T-helper 17 cell (primary cell): ENCODE data around the gene PI4K2B. TPM values are rescaled to one million over a fixed set of nuclear protein-coding genes. Genes with fewer than 3 reads are reported as not detected.

ENCODE experiments used
- ATAC-seq: fragments of 150-1000 bp; cut with Tn5 transposase; 2 replicates; pipeline ENCODE4 v1.10.0; 2021; ENCODE audit warnings: mild to moderate bottlenecking, moderate library complexity
- DNase-seq, 3 donors: peaks; one replicate each; pipeline versions ENCODE4 v3.0.0 to v3.0.0-alpha.2; 2020 to 2021
- H3K9me3 ChIP-seq: one replicate; pipeline ENCODE4 v1.7.0; 2013; ENCODE audit warnings: low read length, mild to moderate bottlenecking; ENCODE audit not compliant: control insufficient read depth, poor library complexity, severe bottlenecking
- H3K27ac Mint-ChIP-seq: one replicate; pipeline ENCODE4 v1.8.0; 2022; ENCODE audit warnings: mild to moderate bottlenecking, moderate library complexity, mixed read lengths
- H3K27me3 Mint-ChIP-seq: one replicate; pipeline ENCODE4 v1.8.0; 2022; ENCODE audit warnings: mixed read lengths
- H3K36me3 Mint-ChIP-seq: one replicate; pipeline ENCODE4 v1.8.0; 2022; ENCODE audit warnings: low read depth, mixed read lengths
- H3K4me1 Mint-ChIP-seq: one replicate; pipeline ENCODE4 v1.8.0; 2022; ENCODE audit warnings: mild to moderate bottlenecking, mixed read lengths
- H3K4me3 Mint-ChIP-seq: one replicate; pipeline ENCODE4 v1.8.0; 2022; ENCODE audit warnings: mild to moderate bottlenecking, moderate library complexity, mixed read lengths
- total RNA-seq, 4 donors: library from RNA in 2 of 4; stranded (reverse) in 2 of 4; gene quantifications; one replicate each; pipeline ENCODE4 v1.2.3 and lab custom pipeline; 2022 to 2026

The PI4K2B gene
- total RNA-seq, 2 donors from 2014 or later = 12.6 to 12.8 TPM

GRCh38 chr4:25301471-25301870 is 67.6 kb downstream of the PI4K2B start:
- H3K9me3 ChIP-seq = no peaks in the 10 kb centered on the region
- Mint-ChIP-seq H3K36me3 (peaks cover 2% of the 10 kb centered on the region), H3K4me1 (peaks cover 3% of the 10 kb centered on the region), H3K27ac (no peak overlapping the region), H3K4me3 (no peak overlapping the region), H3K27me3 (peaks cover 24% of the 10 kb centered on the region)
- ATAC-seq (no peak), DNase-seq (no peak)

- H3K36me3 Mint-ChIP-seq = peaks cover 2% of the 10 kb centered on the region
- ATAC-seq (no peak), DNase-seq (no peak)
- peaks cover 35% of the 10 kb centered on the region for H3K27me3 Mint-ChIP-seq
- no peak overlapping the region for H3K27ac Mint-ChIP-seq
- no peaks in the 10 kb centered on the region for H3K9me3 ChIP-seq
- no peak overlapping the region for H3K4me3 Mint-ChIP-seq
- H3K4me1 Mint-ChIP-seq = peaks cover 3% of the 10 kb centered on the region
These were observed 68.8 kb downstream of the PI4K2B start for GRCh38 chr4:25302626-25303025.

- H3K9me3 ChIP-seq = no peaks in the 10 kb centered on the region
- DNase-seq = no peak
- peaks cover 2% of the 10 kb centered on the region for H3K36me3 Mint-ChIP-seq
- H3K4me3 Mint-ChIP-seq = no peak overlapping the region
- no peak overlapping the region for H3K27ac Mint-ChIP-seq
- peaks cover 39% of the 10 kb centered on the region for H3K27me3 Mint-ChIP-seq
- ATAC-seq = no peak
- H3K4me1 Mint-ChIP-seq = peaks cover 2% of the 10 kb centered on the region
These were observed 69.7 kb downstream of the PI4K2B start for GRCh38 chr4:25303578-25303977.

- DNase-seq (no peak), ATAC-seq (no peak)
- Mint-ChIP-seq H3K36me3 (no peaks in the 10 kb centered on the region), H3K27me3 (peaks cover 40% of the 10 kb centered on the region), H3K4me1 (peaks cover 2% of the 10 kb centered on the region), H3K27ac (no peak overlapping the region), H3K4me3 (no peak overlapping the region)
- no peaks in the 10 kb centered on the region for H3K9me3 ChIP-seq
These were observed 72.8 kb downstream of the PI4K2B start for GRCh38 chr4:25306518-25307057.

GRCh38 chr4:25307596-25307995 is 73.8 kb downstream of the PI4K2B start:
- Mint-ChIP-seq H3K36me3 (no peaks in the 10 kb centered on the region), H3K4me1 (peaks cover 7% of the 10 kb centered on the region), H3K4me3 (no peak overlapping the region)

GRCh38 chr4:25308306-25308705 is 74.5 kb downstream of the PI4K2B start:
- Mint-ChIP-seq H3K27ac (no peak overlapping the region), H3K4me3 (no peak overlapping the region), H3K36me3 (no peaks in the 10 kb centered on the region), H3K27me3 (peaks cover 37% of the 10 kb centered on the region), H3K4me1 (peaks cover 9% of the 10 kb centered on the region)
- DNase-seq (no peak), ATAC-seq (no peak)
- H3K9me3 ChIP-seq = no peaks in the 10 kb centered on the region

More at GRCh38 chr4:25307596-25307995, 73.8 kb downstream of the PI4K2B start:
- H3K9me3 ChIP-seq = no peaks in the 10 kb centered on the region
- DNase-seq (no peak), ATAC-seq (no peak)
- Mint-ChIP-seq H3K27ac (no peak overlapping the region), H3K27me3 (peaks cover 40% of the 10 kb centered on the region)

GRCh38 chr4:25308761-25309160 is 74.9 kb downstream of the PI4K2B start:
- no peak overlapping the region for H3K27ac Mint-ChIP-seq
- no peak for DNase-seq
- no peak for ATAC-seq
- H3K4me1 Mint-ChIP-seq = peaks cover 9% of the 10 kb centered on the region
- no peaks in the 10 kb centered on the region for H3K9me3 ChIP-seq
- no peak overlapping the region for H3K4me3 Mint-ChIP-seq
- H3K27me3 Mint-ChIP-seq = peaks cover 35% of the 10 kb centered on the region
- no peaks in the 10 kb centered on the region for H3K36me3 Mint-ChIP-seq

GRCh38 chr4:25310066-25310802 is 76.4 kb downstream of the PI4K2B start:
- Mint-ChIP-seq H3K4me3 (no peak overlapping the region), H3K27ac (no peak overlapping the region)
- no peak for ATAC-seq

GRCh38 chr4:25310803-25311166 is 77.0 kb downstream of the PI4K2B start:
- H3K9me3 ChIP-seq = no peaks in the 10 kb centered on the region
- ATAC-seq = no peak
- Mint-ChIP-seq H3K27ac (no peak overlapping the region), H3K4me3 (no peak overlapping the region), H3K27me3 (peaks cover 30% of the 10 kb centered on the region), H3K36me3 (no peaks in the 10 kb centered on the region), H3K4me1 (peaks cover 9% of the 10 kb centered on the region)
- DNase-seq = no peak

More at GRCh38 chr4:25310066-25310802, 76.4 kb downstream of the PI4K2B start:
- Mint-ChIP-seq H3K36me3 (no peaks in the 10 kb centered on the region), H3K4me1 (peaks cover 9% of the 10 kb centered on the region), H3K27me3 (peaks cover 30% of the 10 kb centered on the region)
- no peaks in the 10 kb centered on the region for H3K9me3 ChIP-seq
- DNase-seq = no peak

- Mint-ChIP-seq H3K4me1 (peaks cover 9% of the 10 kb centered on the region), H3K36me3 (peaks cover 3% of the 10 kb centered on the region), H3K27me3 (peaks cover 18% of the 10 kb centered on the region), H3K4me3 (peak within 1 kb of the TSS; percentile 98), H3K27ac (peak within 1 kb of the TSS; percentile 92)
- no peaks in the 10 kb centered on the region for H3K9me3 ChIP-seq
- ATAC-seq (peak; percentile 99), DNase-seq (peak; percentile 88 to 92 (median 90))
These were observed 78.8 kb downstream of the PI4K2B start, which contains the start of gene ZCCHC4 for GRCh38 chr4:25312496-25313200. Gene ZCCHC4, plus strand, starts transcription at chr4:25312774. Its CDS starts 36 bp downstream, at chr4:25312810.

- Mint-ChIP-seq H3K27ac (peak overlapping the region; percentile 92), H3K36me3 (peaks cover 3% of the 10 kb centered on the region), H3K27me3 (peaks cover 11% of the 10 kb centered on the region), H3K4me1 (peaks cover 7% of the 10 kb centered on the region), H3K4me3 (peak overlapping the region; percentile 98)
- ATAC-seq (no peak), DNase-seq (no peak)
- no peaks in the 10 kb centered on the region for H3K9me3 ChIP-seq
These were observed 79.5 kb downstream of the PI4K2B start for GRCh38 chr4:25313201-25313895.

- H3K9me3 ChIP-seq = no peaks in the 10 kb centered on the region
- no peak overlapping the region for H3K4me3 Mint-ChIP-seq
- ATAC-seq (no peak), DNase-seq (no peak)
- H3K27ac Mint-ChIP-seq = no peak overlapping the region
- no peaks in the 10 kb centered on the region for H3K27me3 Mint-ChIP-seq
- H3K4me1 Mint-ChIP-seq = no peaks in the 10 kb centered on the region
- peaks cover 7% of the 10 kb centered on the region for H3K36me3 Mint-ChIP-seq
These were observed 86.5 kb downstream of the PI4K2B start for GRCh38 chr4:25320336-25320735.

- Mint-ChIP-seq H3K4me3 (no peak overlapping the region), H3K36me3 (peaks cover 7% of the 10 kb centered on the region), H3K4me1 (no peaks in the 10 kb centered on the region), H3K27ac (peak overlapping the region; percentile 82), H3K27me3 (no peaks in the 10 kb centered on the region)
- no peak for DNase-seq
- ATAC-seq = no peak
- H3K9me3 ChIP-seq = no peaks in the 10 kb centered on the region
These were observed 86.9 kb downstream of the PI4K2B start for GRCh38 chr4:25320773-25321172.
